Keratinocyte (primary cell): ENCODE results near the gene FGF1.

Experiments
- EZH2 ChIP-seq: IDR thresholded peaks from one replicate; pipeline ENCODE4 v1.6.1; 2012; ENCODE audit warnings: inconsistent platforms, mild to moderate bottlenecking, low read length, moderate library complexity
- TF ChIP-seq, protein P1 (sequence below), 3 experiments: IDR thresholded peaks in 1 of 3; conservative IDR thresholded peaks in 1 of 3; optimal IDR thresholded peaks in 1 of 3; 2 replicates in 2 of 3; 3 replicates in 1 of 3; pipeline versions ENCODE3 to v1.5.1; 2011; ENCODE audit warnings: low read length in 3 of 3, mild to moderate bottlenecking in 3 of 3, moderate library complexity in 2 of 3, control low read depth in 1 of 3, inconsistent platforms in 1 of 3; ENCODE audit not compliant: insufficient read depth in 2 of 3; ENCODE audit errors: extremely low read depth in 1 of 3

DNA sequence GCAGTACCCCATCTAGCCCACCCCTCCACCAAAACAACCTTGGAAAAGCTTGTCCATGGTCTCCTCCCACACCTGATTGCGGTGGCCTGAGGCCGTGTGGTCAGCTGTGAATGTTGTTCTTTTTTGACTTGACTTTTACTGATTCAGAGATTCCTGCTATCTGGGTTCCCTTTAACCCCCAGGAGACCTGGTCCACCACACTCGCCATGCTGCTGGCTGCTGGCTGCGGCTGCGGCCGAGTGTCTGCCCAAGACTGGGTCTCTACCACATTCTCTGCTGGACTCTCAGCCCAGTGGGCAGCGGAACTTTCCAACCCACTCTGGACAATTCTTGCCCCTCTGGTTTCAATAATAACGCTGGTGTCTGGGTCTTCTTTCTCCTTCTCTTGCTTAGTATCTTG lies 28.4 kb downstream of the FGF1 start:
- TF ChIP-seq, protein P1, sequence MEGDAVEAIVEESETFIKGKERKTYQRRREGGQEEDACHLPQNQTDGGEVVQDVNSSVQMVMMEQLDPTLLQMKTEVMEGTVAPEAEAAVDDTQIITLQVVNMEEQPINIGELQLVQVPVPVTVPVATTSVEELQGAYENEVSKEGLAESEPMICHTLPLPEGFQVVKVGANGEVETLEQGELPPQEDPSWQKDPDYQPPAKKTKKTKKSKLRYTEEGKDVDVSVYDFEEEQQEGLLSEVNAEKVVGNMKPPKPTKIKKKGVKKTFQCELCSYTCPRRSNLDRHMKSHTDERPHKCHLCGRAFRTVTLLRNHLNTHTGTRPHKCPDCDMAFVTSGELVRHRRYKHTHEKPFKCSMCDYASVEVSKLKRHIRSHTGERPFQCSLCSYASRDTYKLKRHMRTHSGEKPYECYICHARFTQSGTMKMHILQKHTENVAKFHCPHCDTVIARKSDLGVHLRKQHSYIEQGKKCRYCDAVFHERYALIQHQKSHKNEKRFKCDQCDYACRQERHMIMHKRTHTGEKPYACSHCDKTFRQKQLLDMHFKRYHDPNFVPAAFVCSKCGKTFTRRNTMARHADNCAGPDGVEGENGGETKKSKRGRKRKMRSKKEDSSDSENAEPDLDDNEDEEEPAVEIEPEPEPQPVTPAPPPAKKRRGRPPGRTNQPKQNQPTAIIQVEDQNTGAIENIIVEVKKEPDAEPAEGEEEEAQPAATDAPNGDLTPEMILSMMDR (optimal IDR thresholded peaks at IDR 0.05 in 1 of 3, IDR thresholded peaks at IDR 0.05 in 1 of 3, conservative IDR thresholded peaks at IDR 0.05 in 1 of 3; ENCODE audit: extremely low read depth in 1 of 3, insufficient read depth in 2 of 3, low read length in 3 of 3): no peak
- TF ChIP-seq EZH2: no peak
